Activated CD4-positive, alpha-beta T cell treated with anti-CD3 and anti-CD28 coated beads, Interleukin-2, amount 10 ng/mL, durations not matched to agents 24 days and 14 days (primary cell): ENCODE data around the gene ZFYVE27. TPM values are rescaled to one million over a fixed set of nuclear protein-coding genes. Genes with fewer than 3 reads are reported as not detected.

ENCODE experiments used
- DNase-seq: peaks from one replicate; pipeline ENCODE4 v3.0.0; 2022
- H3K27ac Mint-ChIP-seq: one replicate; pipeline ENCODE4 v1.8.0; 2022; ENCODE audit warnings: mild to moderate bottlenecking, mixed read lengths
- H3K27me3 Mint-ChIP-seq: one replicate; pipeline ENCODE4 v1.8.0; 2022; ENCODE audit warnings: mixed read lengths
- H3K36me3 Mint-ChIP-seq: one replicate; pipeline ENCODE4 v1.8.0; 2022; ENCODE audit warnings: low read depth, mild to moderate bottlenecking, mixed read lengths
- H3K4me1 Mint-ChIP-seq: one replicate; pipeline ENCODE4 v1.8.0; 2021; ENCODE audit warnings: mixed read lengths
- H3K4me3 Mint-ChIP-seq: one replicate; pipeline ENCODE4 v1.8.0; 2022; ENCODE audit warnings: mild to moderate bottlenecking, moderate library complexity, mixed read lengths
- H3K9me3 Mint-ChIP-seq: one replicate; pipeline ENCODE4 v1.8.0; 2021; ENCODE audit warnings: mixed read lengths
- intact Hi-C: fragments of 100-400 bp; cut with micrococcal nuclease; formaldehyde crosslinking; loops from one replicate; pipeline ENCODE4 v1.15.1; 2023
- total RNA-seq: library from RNA; stranded (reverse); gene quantifications from 2 replicates; pipeline ENCODE4 v1.2.3, GENCODE V29; 2022

ZFYVE27 gene
- total RNA-seq, 1 donor from 2014 or later: 42.2 TPM

DNA sequence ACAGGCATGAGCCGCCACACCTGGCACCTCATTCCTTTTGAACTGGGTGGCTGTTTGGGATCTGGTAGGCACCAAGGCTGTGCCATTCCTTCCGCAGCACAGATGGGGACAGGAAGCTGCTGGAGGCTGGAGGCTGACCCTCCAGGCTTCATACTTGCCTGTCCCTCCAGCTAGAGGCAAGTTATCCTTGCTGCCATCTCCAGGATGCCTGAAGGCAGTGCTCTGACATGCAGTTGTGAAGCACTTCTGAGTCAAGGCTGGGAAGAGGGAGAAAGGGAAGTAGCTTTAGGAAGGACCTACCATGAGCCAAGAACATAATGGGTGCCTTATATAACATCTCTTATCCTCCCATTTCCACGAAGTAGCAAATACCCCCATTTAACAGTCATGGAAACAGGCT, 13.9 kb upstream of the ZFYVE27 start:
- Mint-ChIP-seq H3K4me1 (no peaks in the 10 kb centered on the region), H3K9me3 (no peaks in the 10 kb centered on the region), H3K27me3 (peaks cover 6% of the 10 kb centered on the region), H3K36me3 (no peaks in the 10 kb centered on the region), H3K4me3 (no peak overlapping the region), H3K27ac (no peak overlapping the region)
- intact Hi-C loops: no loop called here
- no peak for DNase-seq

GRCh38 chr10:97724341-97724941, 12.5 kb upstream of the ZFYVE27 start:
- Mint-ChIP-seq H3K27ac (no peak overlapping the region), H3K36me3 (no peaks in the 10 kb centered on the region), H3K4me1 (peaks cover 2% of the 10 kb centered on the region), H3K27me3 (peaks cover 6% of the 10 kb centered on the region), H3K4me3 (no peak overlapping the region), H3K9me3 (no peaks in the 10 kb centered on the region)
- no peak for DNase-seq
- intact Hi-C loops: no loop called here

- H3K27me3 Mint-ChIP-seq: peaks cover 8% of the 10 kb centered on the region
- DNase-seq: no peak
- intact Hi-C loops: no loop called here
- peak overlapping the region; percentile 9 for H3K27ac Mint-ChIP-seq
- H3K4me3 Mint-ChIP-seq: no peak overlapping the region
- H3K9me3 Mint-ChIP-seq: no peaks in the 10 kb centered on the region
- H3K4me1 Mint-ChIP-seq: peaks cover 2% of the 10 kb centered on the region
- H3K36me3 Mint-ChIP-seq: no peaks in the 10 kb centered on the region
Observed at GRCh38 chr10:97726636-97727178, 10.2 kb upstream of the ZFYVE27 start.

- H3K36me3 Mint-ChIP-seq: no peaks in the 10 kb centered on the region
- no peak overlapping the region for H3K4me3 Mint-ChIP-seq
- no peak for DNase-seq
- intact Hi-C loops: no loop called here
- peaks cover 2% of the 10 kb centered on the region for H3K4me1 Mint-ChIP-seq
- H3K27ac Mint-ChIP-seq: no peak overlapping the region
- H3K9me3 Mint-ChIP-seq: no peaks in the 10 kb centered on the region
- peaks cover 9% of the 10 kb centered on the region for H3K27me3 Mint-ChIP-seq
Observed at GRCh38 chr10:97729014-97729413, 7.9 kb upstream of the ZFYVE27 start.

- no peaks in the 10 kb centered on the region for H3K36me3 Mint-ChIP-seq
- peaks cover 10% of the 10 kb centered on the region for H3K4me1 Mint-ChIP-seq
- H3K4me3 Mint-ChIP-seq: no peak overlapping the region
- intact Hi-C loops: loop anchor here (1.0 to 10.0 kb wide), 5 partner anchors 22 to 307 kb away; partner anchors contain the start of genes ANKRD2 and PGAM1
- peaks cover 9% of the 10 kb centered on the region for H3K9me3 Mint-ChIP-seq
- H3K27me3 Mint-ChIP-seq: peaks cover 5% of the 10 kb centered on the region
- peak; percentile 86 for DNase-seq
- no peak overlapping the region for H3K27ac Mint-ChIP-seq
Observed at GRCh38 chr10:97731346-97732051, 5.4 kb upstream of the ZFYVE27 start.

DNA sequence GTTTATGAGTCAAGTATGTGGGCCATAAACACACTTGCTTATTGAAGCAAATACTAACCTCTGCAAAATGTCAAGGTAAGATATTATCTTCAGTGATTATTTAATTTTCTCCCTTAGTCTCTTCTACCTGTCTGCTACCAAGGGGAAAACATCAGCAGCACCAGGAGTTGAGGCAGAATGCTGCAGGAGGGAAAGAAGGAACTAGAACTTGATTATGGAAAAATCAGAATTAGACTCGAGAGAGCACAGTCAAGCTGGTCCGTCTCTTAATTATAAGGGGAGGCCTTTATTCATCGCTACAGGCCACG, 4.9 kb upstream of the ZFYVE27 start:
- Mint-ChIP-seq H3K36me3 (peaks cover 2% of the 10 kb centered on the region), H3K4me1 (peaks cover 15% of the 10 kb centered on the region), H3K27me3 (peaks cover 7% of the 10 kb centered on the region), H3K27ac (no peak overlapping the region), H3K9me3 (peaks cover 9% of the 10 kb centered on the region), H3K4me3 (no peak overlapping the region)
- intact Hi-C loops: loop anchor here (10.0 kb wide), 2 partner anchors 157 to 307 kb away; partner anchors contain the start of genes ANKRD2 and PGAM1
- DNase-seq: no peak

GRCh38 chr10:97733256-97733655, 3.7 kb upstream of the ZFYVE27 start:
- intact Hi-C loops: loop anchor here (10.0 kb wide), 2 partner anchors 158 to 308 kb away; partner anchors contain the start of genes ANKRD2 and PGAM1
- Mint-ChIP-seq H3K4me3 (no peak overlapping the region), H3K27ac (no peak overlapping the region), H3K9me3 (peaks cover 9% of the 10 kb centered on the region), H3K36me3 (peaks cover 11% of the 10 kb centered on the region), H3K4me1 (peaks cover 22% of the 10 kb centered on the region), H3K27me3 (peaks cover 7% of the 10 kb centered on the region)
- no peak for DNase-seq

- intact Hi-C loops: loop anchor here (10.0 kb wide), 2 partner anchors 159 to 309 kb away; partner anchors contain the start of genes ANKRD2 and PGAM1
- Mint-ChIP-seq H3K36me3 (peaks cover 12% of the 10 kb centered on the region), H3K27me3 (peaks cover 7% of the 10 kb centered on the region), H3K4me3 (no peak overlapping the region), H3K9me3 (peaks cover 9% of the 10 kb centered on the region), H3K27ac (no peak overlapping the region), H3K4me1 (peaks cover 24% of the 10 kb centered on the region)
- no peak for DNase-seq
Observed at GRCh38 chr10:97734021-97734420, 2.9 kb upstream of the ZFYVE27 start.

GRCh38 chr10:97736403-97736901, 476 bp upstream of the ZFYVE27 start:
- peaks cover 5% of the 10 kb centered on the region for H3K27me3 Mint-ChIP-seq
- H3K27ac Mint-ChIP-seq: peak overlapping the region; percentile 94
- peak overlapping the region; percentile 96 for H3K4me3 Mint-ChIP-seq
- DNase-seq: no peak
- H3K36me3 Mint-ChIP-seq: peaks cover 33% of the 10 kb centered on the region
- intact Hi-C loops: loop anchor here (10.0 kb wide), 2 partner anchors 162 to 312 kb away; partner anchors contain the start of genes ANKRD2 and PGAM1
- peaks cover 37% of the 10 kb centered on the region for H3K4me1 Mint-ChIP-seq
- H3K9me3 Mint-ChIP-seq: peaks cover 9% of the 10 kb centered on the region

DNA sequence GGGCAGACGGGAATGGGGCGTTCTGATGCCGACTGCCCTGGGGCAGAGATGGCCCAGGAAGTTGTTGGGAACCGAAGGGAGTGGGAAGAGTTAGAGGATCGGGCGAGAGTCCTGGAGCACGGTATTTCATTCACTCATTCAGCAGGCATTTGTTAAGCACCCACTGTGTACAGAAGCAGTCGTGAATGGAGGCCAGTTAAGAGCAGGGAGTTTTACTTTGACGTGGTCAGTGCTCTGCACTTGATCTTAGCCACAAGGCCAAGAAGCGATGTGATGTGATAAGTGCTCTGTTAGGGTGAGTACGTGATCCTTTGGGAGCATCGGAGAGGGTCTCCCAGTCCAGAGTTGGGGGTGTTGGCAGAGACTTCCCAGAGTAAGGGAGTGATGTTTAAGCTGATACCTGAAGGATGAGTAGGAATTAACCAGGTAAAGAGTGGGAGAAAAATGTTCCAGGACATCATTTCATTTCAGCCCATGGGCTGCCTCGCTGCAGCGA, 890 bp downstream of the ZFYVE27 start:
- Mint-ChIP-seq H3K4me3 (peak overlapping the region; percentile 96), H3K9me3 (peaks cover 9% of the 10 kb centered on the region), H3K36me3 (peaks cover 40% of the 10 kb centered on the region), H3K27me3 (peaks cover 5% of the 10 kb centered on the region), H3K27ac (peak overlapping the region; percentile 94), H3K4me1 (peaks cover 40% of the 10 kb centered on the region)
- intact Hi-C loops: loop anchor here (1.0 to 10.0 kb wide), 6 partner anchors 24 to 446 kb away; partner anchors contain the start of genes ANKRD2, ARHGAP19, AVPI1 and MMS19
- no peak for DNase-seq

GRCh38 chr10:97738616-97739015, 1.7 kb downstream of the ZFYVE27 start:
- H3K9me3 Mint-ChIP-seq: peaks cover 9% of the 10 kb centered on the region
- intact Hi-C loops: loop anchor here (10.0 kb wide), 2 partner anchors 164 to 314 kb away; partner anchors contain the start of genes ANKRD2 and PGAM1
- peaks cover 5% of the 10 kb centered on the region for H3K27me3 Mint-ChIP-seq
- H3K36me3 Mint-ChIP-seq: peaks cover 45% of the 10 kb centered on the region
- peaks cover 44% of the 10 kb centered on the region for H3K4me1 Mint-ChIP-seq
- no peak for DNase-seq
- peak overlapping the region; percentile 96 for H3K4me3 Mint-ChIP-seq
- no peak overlapping the region for H3K27ac Mint-ChIP-seq

- no peak overlapping the region for H3K27ac Mint-ChIP-seq
- peaks cover 58% of the 10 kb centered on the region for H3K36me3 Mint-ChIP-seq
- peaks cover 2% of the 10 kb centered on the region for H3K27me3 Mint-ChIP-seq
- no peak overlapping the region for H3K4me3 Mint-ChIP-seq
- no peak for DNase-seq
- intact Hi-C loops: no loop called here
- H3K4me1 Mint-ChIP-seq: peaks cover 46% of the 10 kb centered on the region
- peaks cover 7% of the 10 kb centered on the region for H3K9me3 Mint-ChIP-seq
Observed at GRCh38 chr10:97740613-97741012, 3.7 kb downstream of the ZFYVE27 start.

DNA sequence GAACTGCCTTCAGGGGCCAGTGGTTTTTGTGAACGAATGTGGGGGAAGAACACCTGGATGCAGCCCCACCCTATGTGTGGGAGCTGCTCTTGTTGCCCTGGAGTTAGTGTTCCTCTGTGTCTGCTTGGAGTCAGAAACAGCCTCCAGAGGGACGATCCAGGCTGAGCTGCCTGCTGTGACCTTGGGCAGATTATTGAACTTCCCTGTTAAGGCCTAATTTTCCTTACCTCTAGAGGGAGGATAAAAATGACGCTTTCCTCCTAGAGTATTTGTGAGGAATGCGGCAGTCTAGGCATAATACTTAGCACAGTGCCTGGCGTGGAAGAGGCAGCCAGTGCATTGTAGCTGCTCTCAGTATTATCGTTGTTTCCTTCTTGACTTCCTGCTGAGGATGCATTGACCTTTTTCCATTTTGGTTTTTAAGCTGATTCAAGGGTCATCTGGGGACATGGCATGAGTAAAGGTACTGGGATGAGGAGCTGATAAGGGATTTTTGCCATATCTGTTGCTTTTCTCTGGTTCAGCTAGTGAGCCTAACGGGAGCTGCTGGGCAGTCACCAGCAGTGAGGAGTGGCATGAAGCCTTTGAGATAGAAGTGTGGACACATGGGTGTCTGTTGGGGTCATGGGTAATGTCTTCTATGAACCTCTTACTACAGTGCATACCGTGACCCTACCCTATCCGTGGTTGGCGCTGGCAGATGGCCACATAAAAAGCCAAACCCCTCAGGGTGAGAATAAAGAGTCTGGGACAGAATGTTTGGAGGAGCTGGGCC, 6.4 kb downstream of the ZFYVE27 start:
- Mint-ChIP-seq H3K27me3 (no peaks in the 10 kb centered on the region), H3K9me3 (no peaks in the 10 kb centered on the region)
- intact Hi-C loops: no loop called here

More for the DNA sequence above, 6.4 kb downstream of the ZFYVE27 start:
- Mint-ChIP-seq H3K4me3 (no peak overlapping the region), H3K36me3 (peaks cover 64% of the 10 kb centered on the region), H3K27ac (no peak overlapping the region), H3K4me1 (peaks cover 25% of the 10 kb centered on the region)
- DNase-seq: no peak
